Measurements from ENCODE around the gene SUMF1. TPM values are rescaled to one million over a fixed set of nuclear protein-coding genes. Genes with fewer than 3 reads are reported as not detected.

SUMF1 gene
- total RNA-seq, 1 experiment from 2014 or later: 79.1 TPM

GRCh38 chr3:4411236-4411635 lies 55.8 kb downstream of the SUMF1 start:
- TF ChIP-seq EZH2phosphoT487 (IDR thresholded peaks at IDR 0.05; ENCODE audit: borderline replicate concordance, low read length) (no peak), EZH2 (IDR thresholded peaks at IDR 0.05; ENCODE audit: low read length, unreplicated experiment) (no peak)
- TF ChIP-seq, protein P1, sequence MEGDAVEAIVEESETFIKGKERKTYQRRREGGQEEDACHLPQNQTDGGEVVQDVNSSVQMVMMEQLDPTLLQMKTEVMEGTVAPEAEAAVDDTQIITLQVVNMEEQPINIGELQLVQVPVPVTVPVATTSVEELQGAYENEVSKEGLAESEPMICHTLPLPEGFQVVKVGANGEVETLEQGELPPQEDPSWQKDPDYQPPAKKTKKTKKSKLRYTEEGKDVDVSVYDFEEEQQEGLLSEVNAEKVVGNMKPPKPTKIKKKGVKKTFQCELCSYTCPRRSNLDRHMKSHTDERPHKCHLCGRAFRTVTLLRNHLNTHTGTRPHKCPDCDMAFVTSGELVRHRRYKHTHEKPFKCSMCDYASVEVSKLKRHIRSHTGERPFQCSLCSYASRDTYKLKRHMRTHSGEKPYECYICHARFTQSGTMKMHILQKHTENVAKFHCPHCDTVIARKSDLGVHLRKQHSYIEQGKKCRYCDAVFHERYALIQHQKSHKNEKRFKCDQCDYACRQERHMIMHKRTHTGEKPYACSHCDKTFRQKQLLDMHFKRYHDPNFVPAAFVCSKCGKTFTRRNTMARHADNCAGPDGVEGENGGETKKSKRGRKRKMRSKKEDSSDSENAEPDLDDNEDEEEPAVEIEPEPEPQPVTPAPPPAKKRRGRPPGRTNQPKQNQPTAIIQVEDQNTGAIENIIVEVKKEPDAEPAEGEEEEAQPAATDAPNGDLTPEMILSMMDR (conservative IDR thresholded peaks at IDR 0.05; ENCODE audit: low read depth, low read length): no peak
- H3K9me2 ChIP-seq (replicated peaks; ENCODE audit: low read length): no peaks in the 10 kb centered on the region
- no peaks in the 10 kb centered on the region for H4K20me1 ChIP-seq (ENCODE audit: low read length)
- 0 out of 2 replicates have a peak, but pooled peaks cover 3% of the 10 kb centered on the region for H3K36me3 ChIP-seq (ENCODE audit: low read depth, low read length)
- peak overlapping the region; percentile 72 for H3K9ac ChIP-seq (ENCODE audit: low read length)
- no peaks in the 10 kb centered on the region for H3K79me2 ChIP-seq (ENCODE audit: low read length)
- H3K9me3 ChIP-seq (ENCODE audit: low read length): no peaks in the 10 kb centered on the region
- DNase-seq (no peak), ATAC-seq (no peak)
- H3K4me1 ChIP-seq (ENCODE audit: insufficient read depth, low read length): peaks cover 80% of the 10 kb centered on the region
- no peak overlapping the region for H3K4me2 ChIP-seq (ENCODE audit: low read length)
- CTCF ChIA-PET: no interaction called here
- no peaks in the 10 kb centered on the region for H3K27me3 ChIP-seq (ENCODE audit: low read length)
- peak overlapping the region; percentile 95 for H3K27ac ChIP-seq (ENCODE audit: low read length)
- H3F3A ChIP-seq (ENCODE audit: low read length, unreplicated experiment): peaks cover under 1% of the 10 kb centered on the region
- no peak overlapping the region for H2AFZ ChIP-seq (ENCODE audit: low read length)
- POLR2A ChIA-PET (ENCODE audit: unreplicated experiment): no interaction called here
- intact Hi-C loops (cut with micrococcal nuclease): loop anchor here (5.0 to 10.0 kb wide), 4 partner anchors 171 to 614 kb away; no protein-coding TSS in a partner anchor
- no TSS peak for BruUV-seq (replicated peaks)
- H3K4me3 ChIP-seq (ENCODE audit: low read length): no peak overlapping the region

DNA sequence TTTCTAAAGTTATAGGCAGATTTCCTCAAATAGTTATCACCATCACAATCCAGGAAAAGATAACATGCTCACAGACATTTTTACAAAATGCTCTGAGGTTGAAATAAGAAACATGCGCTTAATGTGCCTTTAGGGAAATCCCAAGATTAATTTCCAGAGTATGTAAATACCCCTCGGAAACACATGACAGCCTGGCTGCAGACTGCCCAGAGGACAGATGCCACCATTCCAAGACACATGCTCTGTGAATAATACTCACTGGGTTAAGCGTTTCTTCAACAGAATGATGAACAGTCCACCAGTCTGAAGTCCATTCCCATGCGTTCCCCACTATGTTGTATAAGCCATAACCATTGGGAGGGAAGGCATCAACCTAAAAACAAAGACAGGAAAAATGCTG lies 56.5 kb downstream of the SUMF1 start:
- peaks cover 79% of the 10 kb centered on the region for H3K4me1 ChIP-seq (ENCODE audit: insufficient read depth, low read length)
- POLR2A ChIA-PET (ENCODE audit: unreplicated experiment): no interaction called here
- peak overlapping the region; percentile 95 for H3K27ac ChIP-seq (ENCODE audit: low read length)
- H3K27me3 ChIP-seq (ENCODE audit: low read length): no peaks in the 10 kb centered on the region
- H3K9me2 ChIP-seq (replicated peaks; ENCODE audit: low read length): no peaks in the 10 kb centered on the region
- DNase-seq: no peak
- CTCF ChIA-PET: no interaction called here
- H3K9me3 ChIP-seq (ENCODE audit: low read length): no peaks in the 10 kb centered on the region
- peak overlapping the region; percentile 72 for H3K9ac ChIP-seq (ENCODE audit: low read length)
- H3K36me3 ChIP-seq (ENCODE audit: low read depth, low read length): 0 out of 2 replicates have a peak, but pooled peaks cover 3% of the 10 kb centered on the region
- TF ChIP-seq EZH2phosphoT487 (IDR thresholded peaks at IDR 0.05; ENCODE audit: borderline replicate concordance, low read length) (no peak), EZH2 (IDR thresholded peaks at IDR 0.05; ENCODE audit: low read length, unreplicated experiment) (no peak)
- TF ChIP-seq, protein P1 (conservative IDR thresholded peaks at IDR 0.05; ENCODE audit: low read depth, low read length): no peak
- no peak overlapping the region for H3K4me3 ChIP-seq (ENCODE audit: low read length)
- H3K4me2 ChIP-seq (ENCODE audit: low read length): peak overlapping the region; percentile 16; the same call in 1 of the 2 replicates
- H4K20me1 ChIP-seq (ENCODE audit: low read length): no peaks in the 10 kb centered on the region
- no TSS peak for BruUV-seq (replicated peaks)
- no peaks in the 10 kb centered on the region for H3K79me2 ChIP-seq (ENCODE audit: low read length)
- intact Hi-C loops (cut with micrococcal nuclease): loop anchor here (5.0 to 10.0 kb wide), 4 partner anchors 172 to 614 kb away; no protein-coding TSS in a partner anchor
- H3F3A ChIP-seq (ENCODE audit: low read length, unreplicated experiment): no peaks in the 10 kb centered on the region
- ATAC-seq: no peak
- H2AFZ ChIP-seq (ENCODE audit: low read length): no peak overlapping the region

- BruUV-seq (replicated peaks): no TSS peak
- Histone ChIP-seq H3K4me1 (ENCODE audit: insufficient read depth, low read length) (peaks cover 79% of the 10 kb centered on the region), H3K9ac (ENCODE audit: low read length) (peak overlapping the region; percentile 72), H3K27ac (ENCODE audit: low read length) (peak overlapping the region; percentile 95), H3K4me2 (ENCODE audit: low read length) (peak overlapping the region; percentile 31), H3K27me3 (ENCODE audit: low read length) (no peaks in the 10 kb centered on the region), H3K9me2 (replicated peaks; ENCODE audit: low read length) (no peaks in the 10 kb centered on the region), H2AFZ (ENCODE audit: low read length) (no peak overlapping the region), H3K9me3 (ENCODE audit: low read length) (no peaks in the 10 kb centered on the region), H3F3A (ENCODE audit: low read length, unreplicated experiment) (no peaks in the 10 kb centered on the region), H3K79me2 (ENCODE audit: low read length) (no peaks in the 10 kb centered on the region), H3K36me3 (ENCODE audit: low read depth, low read length) (0 out of 2 replicates have a peak, but pooled peaks cover 3% of the 10 kb centered on the region), H3K4me3 (ENCODE audit: low read length) (no peak overlapping the region), H4K20me1 (ENCODE audit: low read length) (no peaks in the 10 kb centered on the region)
- intact Hi-C loops (cut with micrococcal nuclease): loop anchor here (5.0 to 10.0 kb wide), 5 partner anchors 172 to 777 kb away; partner anchors contain the start of gene EDEM1
- peak; percentile 43 for DNase-seq
- CTCF ChIA-PET: no interaction called here
- peak; percentile 14 for ATAC-seq
- POLR2A ChIA-PET (ENCODE audit: unreplicated experiment): interaction anchor here (0.6 kb wide), 1 partner anchor 14 kb away, joined by 3 read pairs; no protein-coding TSS in a partner anchor
- TF ChIP-seq, protein P1 (conservative IDR thresholded peaks at IDR 0.05; ENCODE audit: low read depth, low read length): no peak
- TF ChIP-seq EZH2 (IDR thresholded peaks at IDR 0.05; ENCODE audit: low read length, unreplicated experiment): no peak
- TF ChIP-seq EZH2phosphoT487 (IDR thresholded peaks at IDR 0.05; ENCODE audit: borderline replicate concordance, low read length): no peak
These were observed 57.0 kb downstream of the SUMF1 start for GRCh38 chr3:4409971-4410573.

All from PC-3 (cell line).